IPS-20b (cell line): ENCODE results near the gene UCHL3.

Source experiments
- H3K27ac ChIP-seq: one replicate; pipeline ENCODE4 v1.5.1; 2013; ENCODE audit warnings: low read length
- H3K27me3 ChIP-seq: 2 replicates; pipeline ENCODE4 v1.6.1; 2013; ENCODE audit warnings: mild to moderate bottlenecking, low read length, inconsistent platforms; ENCODE audit not compliant: insufficient read depth
- H3K36me3 ChIP-seq: 2 replicates; pipeline ENCODE4 v1.6.1; 2013; ENCODE audit warnings: low read depth, mild to moderate bottlenecking, inconsistent platforms, low read length, moderate library complexity; ENCODE audit not compliant: insufficient read depth
- H3K4me1 ChIP-seq: 2 replicates; pipeline ENCODE4 v1.6.1; 2013; ENCODE audit warnings: mild to moderate bottlenecking, control low read depth, inconsistent platforms, low read length, moderate library complexity; ENCODE audit not compliant: insufficient read depth
- H3K4me3 ChIP-seq: 2 replicates; pipeline ENCODE4 v1.5.1; 2013; ENCODE audit warnings: mild to moderate bottlenecking, low read length, inconsistent platforms
- H3K9ac ChIP-seq: 2 replicates; pipeline ENCODE4 v1.6.1; 2013; ENCODE audit warnings: low read depth, mild to moderate bottlenecking, inconsistent platforms, low read length, moderate library complexity
- H3K9me3 ChIP-seq: 2 replicates; pipeline ENCODE4 v1.6.1; 2013; ENCODE audit warnings: mild to moderate bottlenecking, low read depth, low read length, inconsistent platforms; ENCODE audit not compliant: insufficient read depth

Gene UCHL3

GRCh38 chr13:75549262-75550158, at the start of gene UCHL3:
Gene UCHL3, plus strand, starts transcription at chr13:75549791. Its CDS starts 30 bp downstream, at chr13:75549821.
- peak within 1 kb of the TSS; percentile 88 for H3K27ac ChIP-seq
- H3K4me3 ChIP-seq, result peak within 1 kb of the TSS; percentile 93
- peak within 1 kb of the TSS; percentile 97 for H3K9ac ChIP-seq

GRCh38 chr13:75505327-75505726, 44.3 kb upstream of the UCHL3 start:
- H3K9ac ChIP-seq, result no peak overlapping the region

More at GRCh38 chr13:75549262-75550158, at the start of gene UCHL3:
- H3K27me3 ChIP-seq, result peaks cover 13% of the 10 kb centered on the region
- peaks cover 11% of the 10 kb centered on the region; the same call in 1 of the 2 replicates for H3K4me1 ChIP-seq
- no peaks in the 10 kb centered on the region for H3K9me3 ChIP-seq
- peaks cover 8% of the 10 kb centered on the region for H3K36me3 ChIP-seq

GRCh38 chr13:75506018-75506417, 43.6 kb upstream of the UCHL3 start:
- no peak overlapping the region for H3K27ac ChIP-seq
- H3K4me3 ChIP-seq, result no peak overlapping the region

More at GRCh38 chr13:75505327-75505726, 44.3 kb upstream of the UCHL3 start:
- Histone ChIP-seq H3K36me3 (no peaks in the 10 kb centered on the region), H3K9me3 (no peaks in the 10 kb centered on the region), H3K27me3 (no peaks in the 10 kb centered on the region), H3K4me3 (no peak overlapping the region), H3K27ac (no peak overlapping the region), H3K4me1 (no peaks in the 10 kb centered on the region)

GRCh38 chr13:75507027-75508001, 42.3 kb upstream of the UCHL3 start:
- Histone ChIP-seq H3K4me1 (no peaks in the 10 kb centered on the region), H3K9me3 (no peaks in the 10 kb centered on the region), H3K27ac (no peak overlapping the region), H3K36me3 (no peaks in the 10 kb centered on the region), H3K27me3 (no peaks in the 10 kb centered on the region), H3K9ac (no peak overlapping the region), H3K4me3 (no peak overlapping the region)

More at GRCh38 chr13:75506018-75506417, 43.6 kb upstream of the UCHL3 start:
- no peaks in the 10 kb centered on the region for H3K27me3 ChIP-seq
- H3K4me1 ChIP-seq, result no peaks in the 10 kb centered on the region
- H3K9ac ChIP-seq, result no peak overlapping the region
- H3K36me3 ChIP-seq, result no peaks in the 10 kb centered on the region
- H3K9me3 ChIP-seq, result no peaks in the 10 kb centered on the region

- H3K4me1 ChIP-seq, result no peaks in the 10 kb centered on the region
- no peak overlapping the region for H3K9ac ChIP-seq
Measured at GRCh38 chr13:75508002-75508548, 41.5 kb upstream of the UCHL3 start.

GRCh38 chr13:75511051-75511625, 38.5 kb upstream of the UCHL3 start:
- Histone ChIP-seq H3K9me3 (no peaks in the 10 kb centered on the region), H3K9ac (no peak overlapping the region), H3K4me1 (no peaks in the 10 kb centered on the region), H3K27me3 (no peaks in the 10 kb centered on the region), H3K27ac (no peak overlapping the region), H3K4me3 (no peak overlapping the region), H3K36me3 (no peaks in the 10 kb centered on the region)

More at GRCh38 chr13:75508002-75508548, 41.5 kb upstream of the UCHL3 start:
- H3K36me3 ChIP-seq, result no peaks in the 10 kb centered on the region
- H3K9me3 ChIP-seq, result no peaks in the 10 kb centered on the region
- H3K27me3 ChIP-seq, result no peaks in the 10 kb centered on the region
- no peak overlapping the region for H3K4me3 ChIP-seq
- H3K27ac ChIP-seq, result no peak overlapping the region

GRCh38 chr13:75512253-75512652, 37.3 kb upstream of the UCHL3 start:
- no peaks in the 10 kb centered on the region for H3K36me3 ChIP-seq
- H3K4me1 ChIP-seq, result no peaks in the 10 kb centered on the region
- no peak overlapping the region for H3K4me3 ChIP-seq
- no peak overlapping the region for H3K27ac ChIP-seq
- H3K9me3 ChIP-seq, result no peaks in the 10 kb centered on the region
- H3K27me3 ChIP-seq, result no peaks in the 10 kb centered on the region
- H3K9ac ChIP-seq, result no peak overlapping the region

GRCh38 chr13:75513271-75513670, 36.3 kb upstream of the UCHL3 start:
- Histone ChIP-seq H3K9me3 (no peaks in the 10 kb centered on the region), H3K4me1 (no peaks in the 10 kb centered on the region), H3K27me3 (no peaks in the 10 kb centered on the region), H3K9ac (no peak overlapping the region), H3K27ac (no peak overlapping the region), H3K36me3 (no peaks in the 10 kb centered on the region), H3K4me3 (no peak overlapping the region)

GRCh38 chr13:75514080-75514995, 35.3 kb upstream of the UCHL3 start:
- no peak overlapping the region for H3K9ac ChIP-seq

GRCh38 chr13:75518439-75519088, 31.0 kb upstream of the UCHL3 start:
- Histone ChIP-seq H3K36me3 (no peaks in the 10 kb centered on the region), H3K27me3 (no peaks in the 10 kb centered on the region), H3K27ac (no peak overlapping the region), H3K9ac (no peak overlapping the region), H3K4me3 (no peak overlapping the region), H3K4me1 (no peaks in the 10 kb centered on the region), H3K9me3 (peaks cover 11% of the 10 kb centered on the region)

More at GRCh38 chr13:75514080-75514995, 35.3 kb upstream of the UCHL3 start:
- Histone ChIP-seq H3K4me3 (no peak overlapping the region), H3K36me3 (no peaks in the 10 kb centered on the region), H3K4me1 (no peaks in the 10 kb centered on the region), H3K27ac (no peak overlapping the region), H3K27me3 (no peaks in the 10 kb centered on the region), H3K9me3 (no peaks in the 10 kb centered on the region)
